WTC11 (cell line): ENCODE measurements around the gene RXRA. TPM values are rescaled to one million over a fixed set of nuclear protein-coding genes. Genes with fewer than 3 reads are reported as not detected.

ENCODE experiments used
- ATAC-seq: fragments of 200-7000 bp; cut with Tn5 transposase; 2 replicates; pipeline ENCODE4 v1.10.0; 2021; ENCODE audit warnings: mild to moderate bottlenecking, moderate library complexity
- CTCF ChIA-PET: fragments of 300-600 bp; sonication (Branson Sonifier 250); formaldehyde crosslinking; loops from one replicate; lab custom pipeline; 2021; ENCODE audit warnings: antibody characterized with exemption; lab: Charles Lee
- POLR2A ChIA-PET: fragments of 350-600 bp; sonication (Branson Sonifier 250); formaldehyde crosslinking; loops from one replicate; lab custom pipeline; 2021; ENCODE audit warnings: antibody characterized with exemption; lab: Charles Lee
- DNase-seq: peaks from one replicate; pipeline ENCODE4 v3.0.0; 2021; ENCODE audit warnings: low spot score
- H3K27ac Mint-ChIP-seq: 2 replicates; pipeline ENCODE4 v1.8.0; 2021; ENCODE audit warnings: mixed read lengths
- H3K27me3 Mint-ChIP-seq: 2 replicates; pipeline ENCODE4 v1.8.0; 2021; ENCODE audit warnings: low read depth, mild to moderate bottlenecking, moderate library complexity, mixed read lengths
- H3K36me3 Mint-ChIP-seq: 2 replicates; pipeline ENCODE4 v1.8.0; 2021; ENCODE audit warnings: mixed read lengths
- H3K4me1 Mint-ChIP-seq: 2 replicates; pipeline ENCODE4 v1.8.0; 2022; ENCODE audit warnings: mixed read lengths
- H3K4me3 Mint-ChIP-seq: 2 replicates; pipeline ENCODE4 v1.8.0; 2021; ENCODE audit warnings: mild to moderate bottlenecking, moderate library complexity, mixed read lengths
- H3K9me3 Mint-ChIP-seq: 2 replicates; pipeline ENCODE4 v1.8.0; 2021; ENCODE audit warnings: mixed read lengths
- ATF3 ChIP-seq: sonication (generic); formaldehyde crosslinking; conservative IDR thresholded peaks from 2 replicates; pipeline ENCODE4 v1.8.1; 2022; ENCODE audit warnings: mild to moderate bottlenecking, missing genetic modification reagents
- CBFB ChIP-seq: sonication (generic); formaldehyde crosslinking; IDR thresholded peaks from 2 replicates; pipeline ENCODE4 v1.8.1; 2022; ENCODE audit warnings: mild to moderate bottlenecking, low read depth, missing genetic modification reagents
- CREM ChIP-seq: sonication (generic); formaldehyde crosslinking; IDR thresholded peaks from 2 replicates; pipeline ENCODE4 v1.8.1; 2022; ENCODE audit warnings: mild to moderate bottlenecking, missing genetic modification reagents, moderate library complexity
- E2F5 ChIP-seq: sonication (generic); formaldehyde crosslinking; IDR thresholded peaks from 2 replicates; pipeline ENCODE4 v1.8.1; 2022; ENCODE audit warnings: mild to moderate bottlenecking, moderate library complexity, missing genetic modification reagents
- ESRRA ChIP-seq: sonication (generic); formaldehyde crosslinking; IDR thresholded peaks from 2 replicates; pipeline ENCODE4 v1.8.1; 2022; ENCODE audit warnings: mild to moderate bottlenecking, missing genetic modification reagents, borderline replicate concordance
- FOXJ3 ChIP-seq: sonication (generic); formaldehyde crosslinking; IDR thresholded peaks from 2 replicates; pipeline ENCODE4 v1.9.0; 2021; ENCODE audit warnings: missing genetic modification reagents, mild to moderate bottlenecking, borderline replicate concordance
- HMGA2 ChIP-seq: fragments of 250-450 bp; sonication (Bioruptor Pico); IDR thresholded peaks from 2 replicates; pipeline ENCODE4 v1.4.0; 2021; ENCODE audit warnings: mild to moderate bottlenecking, moderate library complexity
- HMGXB4 ChIP-seq: sonication (generic); formaldehyde crosslinking; IDR thresholded peaks from 2 replicates; pipeline ENCODE4 v1.8.1; 2023; ENCODE audit warnings: mild to moderate bottlenecking, moderate library complexity, missing genetic modification reagents
- IRF2 ChIP-seq: sonication (generic); formaldehyde crosslinking; IDR thresholded peaks from 2 replicates; pipeline ENCODE4 v1.8.0; 2022; ENCODE audit warnings: low read depth, missing genetic modification reagents, borderline replicate concordance
- KAT7 ChIP-seq: sonication (generic); formaldehyde crosslinking; IDR thresholded peaks from 2 replicates; pipeline ENCODE4 v1.8.1; 2023; ENCODE audit warnings: missing genetic modification reagents, mild to moderate bottlenecking, borderline replicate concordance
- MAX ChIP-seq: sonication (generic); formaldehyde crosslinking; IDR thresholded peaks from 2 replicates; pipeline ENCODE4 v1.8.0; 2022; ENCODE audit warnings: mild to moderate bottlenecking, missing genetic modification reagents
- NFATC4 ChIP-seq: fragments of 250-450 bp; sonication (Bioruptor Pico); IDR thresholded peaks from 2 replicates; pipeline ENCODE4 v1.9.0; 2021; ENCODE audit warnings: mild to moderate bottlenecking
- NR2C2 ChIP-seq: sonication (generic); formaldehyde crosslinking; IDR thresholded peaks from 2 replicates; pipeline ENCODE4 v1.8.0; 2022; ENCODE audit warnings: mild to moderate bottlenecking, missing genetic modification reagents
- NR3C1 ChIP-seq: sonication (generic); formaldehyde crosslinking; conservative IDR thresholded peaks from 2 replicates; pipeline ENCODE4 v1.8.1; 2023; ENCODE audit warnings: low read depth, mild to moderate bottlenecking, missing genetic modification reagents
- PREB ChIP-seq: sonication (generic); formaldehyde crosslinking; IDR thresholded peaks from 2 replicates; pipeline ENCODE4 v1.8.1; 2022; ENCODE audit warnings: mild to moderate bottlenecking, missing genetic modification reagents, moderate library complexity, borderline replicate concordance
- SMAD4 ChIP-seq: sonication (generic); formaldehyde crosslinking; IDR thresholded peaks from 2 replicates; pipeline ENCODE4 v1.8.0; 2022; ENCODE audit warnings: mild to moderate bottlenecking, missing genetic modification reagents
- SP1 ChIP-seq: sonication (generic); formaldehyde crosslinking; conservative IDR thresholded peaks from 2 replicates; pipeline ENCODE4 v1.8.1; 2022; ENCODE audit warnings: missing genetic modification reagents
- USF1 ChIP-seq: sonication (generic); formaldehyde crosslinking; IDR thresholded peaks from 2 replicates; pipeline ENCODE4 v1.8.0; 2022; ENCODE audit warnings: mild to moderate bottlenecking, missing genetic modification reagents
- ZNF219 ChIP-seq: sonication (generic); formaldehyde crosslinking; IDR thresholded peaks from 2 replicates; pipeline ENCODE4 v1.8.0; 2023; ENCODE audit warnings: missing genetic modification reagents, mild to moderate bottlenecking, borderline replicate concordance
- ZNF263 ChIP-seq: sonication (generic); formaldehyde crosslinking; IDR thresholded peaks from 2 replicates; pipeline ENCODE4 v1.8.1; 2022; ENCODE audit warnings: low read depth, mild to moderate bottlenecking, moderate library complexity, missing genetic modification reagents
- ZNF425 ChIP-seq: fragments of 250-450 bp; sonication (Bioruptor Pico); conservative IDR thresholded peaks from 2 replicates; pipeline ENCODE4 v1.9.0; 2021; ENCODE audit warnings: mild to moderate bottlenecking
- ZNF512 ChIP-seq: sonication (generic); formaldehyde crosslinking; IDR thresholded peaks from 2 replicates; pipeline ENCODE4 v1.8.1; 2022; ENCODE audit warnings: missing genetic modification reagents, borderline replicate concordance
- ZNF532 ChIP-seq: fragments of 250-450 bp; sonication (Bioruptor Pico); IDR thresholded peaks from 2 replicates; pipeline ENCODE4 v1.9.0; 2021; ENCODE audit warnings: mild to moderate bottlenecking, borderline replicate concordance
- total RNA-seq: library from RNA; stranded (reverse); gene quantifications from 3 replicates; pipeline ENCODE4 v1.2.3, GENCODE V29; 2021

Gene RXRA
- total RNA-seq, 1 experiment from 2014 or later, result 27.5 TPM

- TF ChIP-seq HMGXB4 (CRISPR knock-in tag) (no peak), NR3C1 (CRISPR knock-in tag) (no peak), KAT7 (CRISPR knock-in tag) (no peak), ZNF512 (CRISPR knock-in tag) (no peak), MAX (CRISPR knock-in tag) (no peak), ATF3 (CRISPR knock-in tag) (no peak), ZNF219 (CRISPR knock-in tag) (no peak)
Observed at GRCh38 chr9:134455021-134455471, 128.8 kb downstream of the RXRA start (continued).

GRCh38 chr9:134455537-134455933, 129.3 kb downstream of the RXRA start:
- ATAC-seq (no peak), DNase-seq (no peak)
- H3K4me1 Mint-ChIP-seq, result no peaks in the 10 kb centered on the region
- no peaks in the 10 kb centered on the region for H3K9me3 Mint-ChIP-seq
- no peak overlapping the region for H3K27ac Mint-ChIP-seq
- no peak overlapping the region for H3K4me3 Mint-ChIP-seq
- POLR2A ChIA-PET, result no interaction called here
- CTCF ChIA-PET, result interaction anchor here (1.9 kb wide), 1 partner anchor 233 kb away, joined by 5 read pairs; no protein-coding TSS in a partner anchor
- no peaks in the 10 kb centered on the region for H3K36me3 Mint-ChIP-seq
- no peaks in the 10 kb centered on the region for H3K27me3 Mint-ChIP-seq
- TF ChIP-seq PREB (CRISPR knock-in tag) (no peak), KAT7 (CRISPR knock-in tag) (no peak), ZNF263 (no peak), NR2C2 (CRISPR knock-in tag) (no peak), SMAD4 (CRISPR knock-in tag) (no peak), CBFB (no peak), CREM (CRISPR knock-in tag) (no peak), ZNF219 (CRISPR knock-in tag) (no peak), ZNF532 (CRISPR knock-in tag) (no peak), FOXJ3 (CRISPR knock-in tag) (no peak), SP1 (CRISPR knock-in tag) (no peak), IRF2 (CRISPR knock-in tag) (no peak), HMGA2 (CRISPR knock-in tag) (no peak), USF1 (CRISPR knock-in tag) (no peak), ESRRA (CRISPR knock-in tag) (no peak), NFATC4 (CRISPR knock-in tag) (no peak), ZNF425 (CRISPR knock-in tag) (no peak), E2F5 (CRISPR knock-in tag) (no peak)
